Mesenteric fat pad (tissue), 1 donor: ENCODE results near the gene RPL22L1. TPM values are rescaled to one million over a fixed set of nuclear protein-coding genes. Genes with fewer than 3 reads are reported as not detected.
"Not testable (repeated sequence)": the region's sequence is repeated elsewhere in the genome, so short reads cannot be mapped to it uniquely, and the experiment has no call there.

Experiments
- DNase-seq: peaks from one replicate; pipeline ENCODE4 v3.0.0-alpha.2; 2020; ENCODE audit warnings: low spot score
- total RNA-seq: library from RNA; stranded (reverse); fragmentation: NEBNext Ultra II Directional; extraction: Animal tissue kit (Norgen Biotek cat#: 25700); gene quantifications from one replicate; pipeline ENCODE4 v1.2.1, GENCODE V29; 2021
- donor health status: DM: yes; HTN: yes; CAD: no.

RPL22L1 gene
- total RNA-seq, 1 donor from 2014 or later, result 67.9 TPM

DNA sequence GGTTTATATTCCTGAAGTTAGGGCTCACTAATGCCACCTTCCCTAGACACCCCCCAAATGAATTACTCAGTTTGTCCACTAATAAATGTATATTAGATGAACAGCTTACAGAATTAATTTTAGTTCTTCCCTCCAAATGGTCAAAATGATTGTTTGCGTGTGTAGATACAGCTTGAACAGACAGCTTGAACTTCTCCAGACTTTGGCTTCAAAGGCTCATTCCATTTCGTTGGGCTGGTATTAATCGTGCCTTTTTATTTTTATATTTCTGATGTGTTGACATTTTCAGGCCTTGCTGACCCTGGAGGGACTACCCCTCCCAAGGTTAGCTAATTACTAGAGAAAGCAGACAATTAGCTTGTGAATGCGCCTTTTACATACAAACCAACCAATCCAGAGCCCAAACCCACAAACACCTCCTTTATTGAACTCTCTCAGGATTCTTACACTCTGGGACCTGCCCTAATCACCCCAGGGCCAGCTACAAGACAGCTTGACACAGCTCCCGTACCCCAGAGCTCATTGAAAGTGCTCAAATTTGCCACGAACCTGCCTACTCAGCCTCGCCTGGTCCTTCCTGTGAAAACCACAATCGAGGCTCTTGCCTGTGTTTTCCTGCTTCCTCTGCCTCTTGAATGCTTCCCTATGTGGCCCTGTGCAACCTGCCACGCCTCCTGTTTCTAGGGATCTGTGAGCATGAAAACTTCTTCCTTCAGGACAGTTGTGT is 40.3 kb downstream of the RPL22L1 start:
- DNase-seq, result no peak

GRCh38 chr3:170826047-170826446 is 43.9 kb downstream of the RPL22L1 start:
- no peak for DNase-seq

GRCh38 chr3:170823562-170823961 is 46.4 kb downstream of the RPL22L1 start:
- DNase-seq, result not testable (repeated sequence)

DNA sequence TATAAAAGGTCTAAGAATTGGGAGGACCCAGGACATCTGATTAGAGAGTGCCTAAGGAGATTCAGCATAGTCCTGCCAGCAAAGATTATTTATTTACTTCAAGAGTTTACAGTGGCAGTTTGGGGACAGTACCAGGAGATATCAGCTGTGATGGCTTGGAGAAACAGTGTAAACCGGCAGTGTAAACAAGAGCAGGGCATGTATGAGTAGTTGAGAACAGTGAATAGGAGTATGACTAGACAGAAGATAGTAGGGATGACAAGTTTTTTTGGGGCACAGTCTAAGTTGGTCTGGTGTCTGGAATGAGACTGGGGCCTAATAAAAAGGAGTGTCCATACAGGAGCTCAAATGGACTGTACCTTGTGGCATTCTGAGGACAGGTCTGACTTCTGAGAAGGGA is 51.7 kb downstream of the RPL22L1 start:
- DNase-seq, result not testable (repeated sequence)

GRCh38 chr3:170817471-170817870 is 52.5 kb downstream of the RPL22L1 start:
- not testable (repeated sequence) for DNase-seq

GRCh38 chr3:170816841-170817240 is 53.2 kb downstream of the RPL22L1 start:
- DNase-seq, result no peak

- DNase-seq, result no peak
These were observed 53.7 kb downstream of the RPL22L1 start for GRCh38 chr3:170816341-170816740.

GRCh38 chr3:170815936-170816335 is 54.1 kb downstream of the RPL22L1 start:
- no peak for DNase-seq

DNA sequence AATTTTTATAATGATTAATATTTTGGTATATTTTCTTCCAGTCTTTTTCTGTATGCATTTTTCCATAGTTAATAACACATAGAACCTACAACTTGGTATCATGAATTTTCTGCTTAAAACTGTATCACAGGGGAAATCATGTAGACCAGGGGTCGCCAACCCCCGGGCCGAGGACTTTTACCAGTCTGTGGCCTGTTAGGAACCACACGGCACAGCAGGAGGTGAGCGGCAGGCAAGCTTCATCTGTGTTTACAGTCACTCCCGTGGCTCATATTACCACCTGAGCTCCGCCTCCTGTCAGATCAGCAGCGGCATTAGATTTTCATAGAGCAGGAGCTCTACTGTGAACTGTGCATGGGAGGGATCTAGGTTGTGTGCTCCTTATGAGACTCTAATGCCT is 54.7 kb downstream of the RPL22L1 start:
- DNase-seq, result no peak

Other genes starting within 250 kb of the RPL22L1 start
- gene EIF5A2, start 38.4 kb upstream of the RPL22L1 start, total RNA-seq, result 13.7 TPM
- gene SLC2A2, start 156.5 kb upstream of the RPL22L1 start, total RNA-seq, result 0.26 TPM